NCI-H2227 treated with DMSO at 0.1 percent for 48 hours (cell line): ENCODE results near the gene FREM2.

Source experiments
- DNase-seq: peaks from one replicate; lab custom pipeline; 2025; lab: John Stamatoyannopoulos, UW

The FREM2 gene

GRCh38 chr13:38826182-38826813 is 139.4 kb downstream of the FREM2 start:
- DNase-seq = no peak

GRCh38 chr13:38830442-38831045 is 143.7 kb downstream of the FREM2 start:
- DNase-seq = no peak

- DNase-seq = no peak
Observed at GRCh38 chr13:38844581-38844980, 157.7 kb downstream of the FREM2 start.

GRCh38 chr13:38848360-38848759 is 161.5 kb downstream of the FREM2 start:
- no peak for DNase-seq

- no peak for DNase-seq
Observed at GRCh38 chr13:38849315-38849714, 162.4 kb downstream of the FREM2 start.

- DNase-seq = no peak
Observed at GRCh38 chr13:38850868-38851626, 164.2 kb downstream of the FREM2 start.

GRCh38 chr13:38854226-38854625 is 167.3 kb downstream of the FREM2 start:
- no peak for DNase-seq

- DNase-seq = no peak
Observed at GRCh38 chr13:38856065-38856464, 169.2 kb downstream of the FREM2 start.

- no peak for DNase-seq
Observed at GRCh38 chr13:38862443-38862842, 175.6 kb downstream of the FREM2 start.

- no peak for DNase-seq
Observed at GRCh38 chr13:38863536-38863935, 176.7 kb downstream of the FREM2 start.

- DNase-seq = no peak
Observed at GRCh38 chr13:38866649-38867048, 179.8 kb downstream of the FREM2 start.

GRCh38 chr13:38868399-38868798 is 181.5 kb downstream of the FREM2 start:
- no peak for DNase-seq

- no peak for DNase-seq
Observed at GRCh38 chr13:38868870-38869269, 182.0 kb downstream of the FREM2 start.

GRCh38 chr13:38871275-38871674 is 184.4 kb downstream of the FREM2 start:
- DNase-seq = no peak

- DNase-seq = peak; percentile 5
Observed at GRCh38 chr13:38872693-38873092, 185.8 kb downstream of the FREM2 start.

- DNase-seq = no peak
Observed at GRCh38 chr13:38875186-38875875, 188.5 kb downstream of the FREM2 start.

GRCh38 chr13:38879278-38879677 is 192.4 kb downstream of the FREM2 start:
- no peak for DNase-seq

GRCh38 chr13:38879786-38880185 is 192.9 kb downstream of the FREM2 start:
- DNase-seq = no peak

- no peak for DNase-seq
Observed at GRCh38 chr13:38880397-38880796, 193.5 kb downstream of the FREM2 start.

GRCh38 chr13:38883783-38884182 is 196.9 kb downstream of the FREM2 start:
- DNase-seq = no peak

- DNase-seq = no peak
Observed at GRCh38 chr13:38888309-38888708, 201.4 kb downstream of the FREM2 start.

- no peak for DNase-seq
Observed at GRCh38 chr13:38895075-38895474, 208.2 kb downstream of the FREM2 start.

GRCh38 chr13:38897521-38897920 is 210.6 kb downstream of the FREM2 start:
- DNase-seq = no peak
